ENCODE results near the gene SLC2A13.

Gene SLC2A13

DNA sequence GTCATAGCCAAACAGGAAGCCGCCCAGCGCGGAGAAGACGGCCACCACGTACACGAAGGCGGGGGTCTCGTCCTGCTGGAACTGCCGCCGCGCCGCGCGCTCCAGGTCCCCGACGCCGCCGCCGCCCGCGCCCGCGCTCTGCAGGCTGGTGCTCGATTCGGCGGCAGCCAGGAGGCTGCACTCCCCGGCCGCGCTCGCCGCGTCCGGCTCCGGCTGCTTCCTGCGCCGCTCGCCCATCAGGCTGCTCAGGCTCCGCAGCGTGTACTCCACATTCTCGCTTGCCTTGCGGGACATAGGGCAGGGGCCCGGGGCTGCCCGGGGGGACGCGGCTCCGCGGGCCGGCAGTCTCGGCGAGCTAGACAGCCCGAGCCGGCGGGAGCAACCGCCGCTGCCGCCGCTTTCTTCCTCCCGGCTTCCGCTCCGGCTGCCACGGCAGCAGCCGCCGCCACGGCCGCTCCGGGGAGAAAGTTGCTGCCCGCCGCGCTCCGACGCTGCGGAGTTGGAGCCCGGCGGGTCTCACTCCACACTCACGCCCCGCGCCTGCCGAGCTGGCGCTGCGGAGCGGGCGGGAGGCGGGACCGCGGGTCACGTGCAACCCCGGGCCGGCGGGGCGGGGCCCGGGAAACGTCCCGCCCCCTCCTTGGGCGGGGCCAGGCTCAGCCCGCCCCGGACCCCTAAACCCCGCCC, at the start of gene SLC2A13:
TSS of gene SLC2A13 (minus strand) at position 567 of the 687 bp plus-strand sequence. CDS start at position 294, 273 bp downstream.
- DNase-seq (ENCODE audit: low read depth, low spot score) = no peak

DNA sequence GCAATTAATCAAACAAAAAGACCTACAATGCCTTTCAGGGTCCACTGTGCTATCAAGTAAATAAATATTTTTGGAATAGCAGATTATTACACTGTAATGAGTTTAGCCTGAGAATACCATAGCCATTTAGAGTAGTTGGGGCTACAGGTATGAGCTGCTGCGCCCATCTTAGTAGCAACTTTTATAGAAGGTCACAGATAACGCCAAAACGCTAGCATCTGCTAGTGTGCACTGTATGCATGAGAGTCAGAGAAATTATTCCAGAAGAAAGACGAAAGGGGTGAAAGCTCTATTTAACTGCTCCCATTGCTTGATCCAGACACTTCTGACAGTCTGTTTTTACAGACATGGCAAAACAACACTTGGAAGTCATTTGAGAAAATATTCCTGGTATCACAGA, 48.5 kb upstream of the SLC2A13 start:
- DNase-seq (ENCODE audit: low read depth, low spot score) = no peak

DNA sequence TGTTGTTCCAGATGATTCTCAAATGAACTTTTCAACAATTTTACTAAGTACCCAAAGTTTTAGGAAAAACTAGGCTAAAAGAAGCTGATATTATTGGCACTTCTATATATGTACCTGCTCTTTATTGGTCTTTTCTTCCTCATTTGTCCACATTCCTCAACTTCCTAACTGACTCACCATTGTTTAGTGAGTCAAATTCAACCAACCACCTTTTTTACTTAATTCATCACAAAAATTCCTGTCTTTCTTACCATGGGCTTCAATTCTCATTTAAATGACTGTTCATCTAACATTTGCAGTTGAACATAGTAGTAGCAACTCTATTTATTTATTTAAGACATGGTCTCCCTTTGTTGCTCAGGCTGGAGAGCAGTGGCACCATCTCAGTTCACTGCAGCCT, 47.6 kb upstream of the SLC2A13 start:
- DNase-seq (ENCODE audit: low read depth, low spot score) = no peak

DNA sequence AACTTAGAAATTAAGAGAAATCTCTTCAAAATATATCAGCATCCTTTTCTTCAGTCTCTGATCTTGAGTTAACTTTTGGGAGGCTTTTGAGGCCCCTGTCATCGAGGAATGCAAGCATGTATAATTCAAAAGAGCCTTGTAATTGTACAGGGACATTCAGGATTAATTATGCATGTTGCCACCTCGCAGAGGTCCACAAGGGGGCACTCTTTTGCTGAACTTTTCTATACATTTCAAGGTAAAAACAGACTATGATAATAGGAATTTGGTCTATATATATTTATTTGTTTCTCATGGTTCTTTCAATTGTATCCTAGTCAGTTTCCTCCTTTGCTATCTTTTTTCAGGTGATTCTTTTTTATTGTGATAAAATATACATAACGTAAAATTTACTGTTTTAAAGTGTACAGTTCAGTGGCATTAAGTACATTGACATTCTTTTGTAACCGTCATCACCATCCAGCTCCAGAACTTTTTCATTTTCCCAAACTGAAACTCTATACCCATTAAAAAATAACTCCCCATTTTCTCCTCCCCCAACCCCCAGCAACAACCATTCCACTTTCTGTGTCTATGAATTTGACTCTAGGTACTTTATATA, 47.0 kb upstream of the SLC2A13 start:
- DNase-seq (ENCODE audit: low read depth, low spot score) = no peak

DNA sequence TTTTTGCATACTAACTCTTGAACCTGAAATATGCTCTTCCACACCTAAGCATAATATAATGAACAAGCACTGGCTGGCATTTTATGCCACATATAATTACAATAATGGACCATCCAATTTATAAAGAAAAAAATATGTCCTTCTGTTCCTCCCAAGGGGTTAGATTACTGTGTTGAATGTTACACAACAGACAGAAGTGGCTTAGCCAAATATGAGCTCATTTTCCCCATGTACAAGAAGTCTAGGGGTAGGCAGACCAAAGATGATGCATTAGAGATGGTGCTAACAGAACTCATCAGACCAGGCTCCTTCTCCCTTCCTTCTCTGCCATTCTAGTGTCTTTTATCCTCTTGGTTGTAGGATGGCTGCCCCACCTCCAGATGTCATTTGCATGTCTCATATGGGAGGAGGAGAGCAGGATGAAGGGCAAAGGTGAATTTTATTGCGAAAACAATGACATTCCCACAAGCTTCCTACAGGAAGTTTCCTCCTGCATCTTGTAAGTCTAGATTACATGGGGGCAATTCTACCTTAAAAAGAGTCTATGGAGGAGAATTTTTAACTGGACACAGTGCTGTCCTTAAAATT, 43.9 kb upstream of the SLC2A13 start:
- no peak for DNase-seq (ENCODE audit: low read depth, low spot score)

DNA sequence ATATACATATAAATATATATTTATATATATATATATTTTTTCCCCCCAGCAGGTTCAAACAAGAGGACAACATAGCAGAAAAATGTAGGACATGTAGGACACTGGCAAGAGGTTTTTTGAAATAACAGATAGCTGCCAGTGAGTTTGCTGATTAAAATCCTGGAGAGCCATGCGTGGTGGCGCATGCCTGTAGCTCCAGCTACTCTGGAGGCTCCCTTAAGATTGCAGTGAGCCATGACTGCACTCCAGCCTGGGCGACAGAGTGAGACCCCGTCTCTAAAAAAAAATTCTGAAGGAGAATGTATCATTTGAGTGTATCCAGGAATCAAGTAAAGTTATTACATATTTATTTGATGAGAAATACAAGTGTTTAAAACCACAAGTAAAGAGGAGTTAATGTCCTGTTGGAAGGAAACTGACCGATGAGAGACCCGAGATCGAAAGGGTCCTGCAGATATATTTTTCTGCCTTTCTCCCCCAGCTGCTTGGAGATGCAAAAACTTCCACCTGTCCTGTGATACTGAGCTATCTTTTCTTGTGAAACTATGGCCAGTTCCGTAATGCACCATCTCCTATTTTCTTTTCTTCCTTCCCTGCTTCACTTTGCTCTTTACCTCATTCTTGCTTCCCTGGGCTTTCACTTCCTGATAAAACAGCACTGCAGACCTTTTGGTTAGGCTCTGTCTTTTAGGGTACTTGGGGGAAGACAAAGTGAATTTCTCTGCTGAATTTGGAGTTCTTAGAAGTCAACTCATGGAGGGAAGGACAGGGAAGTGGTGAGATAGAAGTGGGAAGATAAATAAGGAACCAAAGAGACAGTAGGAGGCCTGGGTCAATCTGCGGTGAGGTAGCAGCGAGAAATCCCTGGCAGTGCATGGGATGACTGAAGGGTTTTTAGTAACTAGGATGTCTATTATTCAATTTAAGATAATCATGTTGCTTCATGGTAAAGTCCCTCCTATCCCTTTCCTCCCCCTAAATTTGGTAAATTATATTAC, 41.2 kb upstream of the SLC2A13 start:
- DNase-seq (ENCODE audit: low read depth, low spot score) = no peak

DNA sequence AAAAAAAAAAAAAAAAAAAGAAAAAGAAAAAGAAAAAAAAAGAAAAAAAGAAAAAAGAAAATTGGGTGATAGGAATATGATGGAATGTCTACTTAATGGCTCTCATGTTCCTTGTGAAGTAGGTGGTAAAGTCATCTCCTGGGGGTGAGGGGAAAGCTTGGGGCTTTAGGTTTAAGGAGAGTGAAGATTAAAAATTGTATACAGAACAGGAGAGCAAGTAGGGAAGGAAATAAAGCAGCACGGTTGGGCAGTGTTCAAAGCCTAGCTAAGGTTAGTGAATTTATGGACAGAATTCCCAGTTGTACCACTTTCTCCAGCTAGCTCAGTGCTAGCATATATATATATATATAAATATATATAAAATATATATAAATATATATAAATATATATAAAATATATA, 40.0 kb upstream of the SLC2A13 start:
- no peak for DNase-seq (ENCODE audit: low read depth, low spot score)

DNA sequence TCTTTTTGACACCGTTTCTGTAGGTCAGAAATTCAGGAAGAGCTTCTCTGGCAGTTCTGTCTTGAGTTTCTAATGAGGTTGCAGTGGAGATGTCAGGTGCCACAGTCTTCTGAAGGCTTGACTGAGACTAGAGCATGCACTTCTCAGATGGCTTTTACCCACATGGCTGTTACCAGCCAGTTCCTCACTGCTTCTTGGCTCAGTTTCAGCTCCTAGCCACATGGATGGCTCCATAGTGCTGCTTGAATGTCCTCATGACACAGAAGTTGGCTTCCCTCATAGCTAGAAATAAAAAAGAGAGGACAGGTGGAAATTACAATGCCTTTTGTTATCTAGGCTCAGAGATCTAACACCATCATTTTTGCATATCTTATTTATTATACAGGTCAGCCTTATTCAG, 38.1 kb upstream of the SLC2A13 start:
- DNase-seq (ENCODE audit: low read depth, low spot score) = no peak

DNA sequence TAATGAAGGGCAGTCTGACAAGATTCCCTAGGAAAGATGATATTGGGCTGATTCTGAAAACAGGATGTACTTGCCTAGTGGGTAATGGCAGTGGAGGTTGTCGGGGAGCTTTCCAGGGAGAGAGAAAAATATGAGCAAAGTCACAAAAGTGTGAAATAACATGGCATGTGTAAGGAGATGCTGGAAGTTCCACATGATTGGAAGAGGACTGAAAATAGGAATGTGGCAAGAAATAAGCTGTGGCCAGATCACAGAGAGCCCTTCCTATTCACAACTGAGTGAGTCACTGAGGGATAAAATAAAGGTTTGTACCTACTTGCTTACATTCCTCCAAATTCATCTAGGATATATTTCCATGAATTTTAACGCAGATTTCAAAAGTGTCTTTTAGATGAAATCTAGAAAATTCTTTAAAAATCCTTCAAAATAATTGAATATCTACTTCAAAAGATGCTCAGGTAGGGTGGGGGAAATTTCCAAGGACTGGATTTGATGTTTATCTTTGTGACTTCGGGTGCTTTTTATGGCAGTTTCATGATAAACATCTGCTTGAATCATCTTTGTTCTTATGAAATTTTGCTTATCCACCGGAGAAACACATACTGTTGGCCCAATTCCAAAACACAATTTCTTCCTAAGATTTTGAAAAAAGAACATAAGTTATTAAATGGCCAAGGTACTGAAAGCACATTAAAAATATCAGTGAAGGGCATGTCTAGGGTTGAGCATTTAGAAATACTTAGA, 36.3 kb upstream of the SLC2A13 start:
- no peak for DNase-seq (ENCODE audit: low read depth, low spot score)

DNA sequence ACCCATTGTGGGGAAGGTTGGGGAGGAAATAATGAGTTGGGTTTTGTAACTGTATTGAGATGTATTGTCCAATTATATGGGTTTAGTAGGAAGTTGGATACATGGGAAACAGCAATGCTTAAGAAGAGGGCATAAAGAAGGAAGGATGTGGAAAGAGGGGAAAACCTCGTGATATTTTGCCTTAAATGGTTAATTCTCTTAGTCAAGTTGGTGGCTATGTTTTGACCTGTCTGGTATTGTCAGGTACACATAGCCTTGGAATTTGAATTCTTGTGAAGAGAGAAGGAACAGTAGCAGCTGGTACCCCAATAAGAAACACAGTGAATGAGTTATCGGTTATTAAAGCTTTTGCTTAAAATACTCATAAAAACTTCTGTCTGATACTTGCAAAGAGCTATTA, 32.6 kb upstream of the SLC2A13 start:
- DNase-seq (ENCODE audit: low read depth, low spot score) = no peak

DNA sequence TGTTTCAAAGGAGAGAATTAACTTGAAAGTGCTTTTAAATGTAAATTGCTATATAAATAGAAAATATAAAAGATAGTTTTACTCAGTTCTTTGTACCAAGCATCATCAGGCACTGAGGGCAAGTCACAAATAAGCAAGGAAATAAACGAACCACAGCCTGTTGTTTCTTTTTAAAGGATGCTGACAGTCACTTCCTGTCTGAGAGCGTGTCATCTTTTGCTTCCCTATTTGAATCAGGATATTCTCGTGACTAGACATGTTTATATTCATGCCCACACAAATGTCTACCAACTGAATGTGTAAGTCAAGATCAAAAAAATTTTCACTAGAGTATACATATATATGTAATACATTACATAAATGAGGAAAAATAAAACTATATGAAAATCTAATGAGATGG, 31.4 kb upstream of the SLC2A13 start:
- DNase-seq (ENCODE audit: low read depth, low spot score) = no peak

DNA sequence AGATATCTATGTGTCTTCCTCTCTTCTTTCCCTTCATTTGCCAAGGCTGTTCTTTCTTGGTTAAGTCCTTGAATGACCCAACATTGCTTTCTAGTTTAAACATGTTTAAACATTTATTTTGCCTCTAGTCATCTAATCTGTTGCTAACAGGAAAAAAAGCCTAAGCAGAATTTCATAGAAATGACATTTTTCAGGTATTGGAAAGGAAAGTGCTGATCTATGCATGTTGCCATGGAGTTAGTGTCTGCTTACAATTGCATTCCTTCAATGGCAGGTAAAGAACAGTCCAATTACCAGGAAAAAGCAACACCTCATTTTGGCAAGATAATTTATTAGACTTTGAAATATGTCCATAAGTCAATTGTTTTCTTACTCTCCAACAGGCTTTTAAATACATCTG, 21.5 kb upstream of the SLC2A13 start:
- no peak for DNase-seq (ENCODE audit: low read depth, low spot score)

DNA sequence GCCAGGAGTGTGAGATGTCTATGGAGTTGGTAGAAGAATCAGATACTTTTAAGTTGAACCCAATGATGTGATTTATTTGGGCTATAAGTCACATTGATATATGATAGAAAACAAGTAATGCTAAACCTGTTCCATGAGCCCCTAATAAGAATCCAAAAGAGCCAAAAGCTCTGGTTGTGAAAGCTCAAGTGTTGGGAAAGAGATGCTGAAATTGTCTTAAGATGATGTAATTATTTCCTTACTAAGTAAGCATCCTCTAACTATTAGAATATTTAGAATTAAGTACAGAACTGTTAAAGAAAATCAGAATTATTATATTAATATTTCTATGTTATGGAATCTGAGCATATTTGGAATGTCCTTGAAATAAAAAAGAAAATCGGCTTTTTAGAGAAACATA, 17.6 kb upstream of the SLC2A13 start:
- DNase-seq (ENCODE audit: low read depth, low spot score) = no peak

DNA sequence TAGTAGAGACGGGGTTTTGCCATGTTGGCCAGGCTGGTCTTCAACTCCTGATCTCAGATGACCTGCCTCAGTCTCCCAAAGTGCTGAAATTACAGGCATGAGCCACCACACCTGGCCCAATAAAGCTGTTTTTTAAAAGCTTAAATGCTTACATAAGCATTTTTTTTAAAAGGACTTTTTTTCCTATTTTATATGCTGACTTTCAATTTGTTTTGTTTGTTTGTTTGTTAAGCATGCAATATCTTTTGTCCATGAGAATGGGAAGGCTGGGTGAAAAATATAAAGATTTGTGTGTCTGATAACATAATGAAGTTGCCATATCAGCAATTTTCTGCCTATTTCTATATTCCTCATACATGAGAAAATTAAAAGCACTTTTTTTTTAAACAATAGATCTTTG, 17.0 kb upstream of the SLC2A13 start:
- DNase-seq (ENCODE audit: low read depth, low spot score) = no peak

DNA sequence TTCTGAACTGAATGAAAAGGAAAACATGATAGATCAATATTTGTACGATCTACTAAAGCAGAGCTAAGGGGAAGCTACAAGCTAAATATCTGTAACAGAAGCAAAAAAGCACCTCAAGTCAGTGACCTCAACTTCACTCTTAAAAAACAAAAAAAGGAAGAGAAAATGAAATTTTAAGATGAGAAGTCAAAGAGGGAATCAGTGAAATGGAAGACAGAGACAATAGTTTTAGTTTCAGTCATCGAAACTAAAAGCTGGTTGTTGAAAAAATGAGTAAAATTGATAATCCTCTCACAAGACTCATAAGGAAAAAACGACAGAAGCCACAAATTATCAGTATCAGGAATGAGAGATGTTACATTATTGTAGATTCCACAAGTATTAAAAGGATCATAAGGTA, 11.9 kb upstream of the SLC2A13 start:
- no peak for DNase-seq (ENCODE audit: low read depth, low spot score)

DNA sequence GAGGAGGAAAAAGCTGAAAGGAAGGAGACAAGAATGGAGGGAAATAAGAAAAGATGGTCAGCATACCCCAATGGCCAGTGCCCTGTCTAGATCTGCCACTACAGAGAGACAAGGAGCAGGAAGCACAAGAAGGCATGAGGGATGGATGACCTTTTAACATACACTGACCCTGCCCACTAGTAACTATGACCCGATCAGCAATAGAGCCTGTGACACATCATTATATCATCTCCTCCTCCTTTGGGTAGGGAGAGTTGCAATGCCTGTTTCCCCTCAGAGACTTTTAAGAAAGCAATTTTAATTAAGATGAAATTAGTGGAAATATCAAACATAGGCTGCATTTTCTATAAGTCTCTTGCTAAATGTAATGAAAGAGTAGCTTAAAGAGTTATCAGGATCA, 4.7 kb upstream of the SLC2A13 start:
- DNase-seq (ENCODE audit: low read depth, low spot score) = no peak

DNA sequence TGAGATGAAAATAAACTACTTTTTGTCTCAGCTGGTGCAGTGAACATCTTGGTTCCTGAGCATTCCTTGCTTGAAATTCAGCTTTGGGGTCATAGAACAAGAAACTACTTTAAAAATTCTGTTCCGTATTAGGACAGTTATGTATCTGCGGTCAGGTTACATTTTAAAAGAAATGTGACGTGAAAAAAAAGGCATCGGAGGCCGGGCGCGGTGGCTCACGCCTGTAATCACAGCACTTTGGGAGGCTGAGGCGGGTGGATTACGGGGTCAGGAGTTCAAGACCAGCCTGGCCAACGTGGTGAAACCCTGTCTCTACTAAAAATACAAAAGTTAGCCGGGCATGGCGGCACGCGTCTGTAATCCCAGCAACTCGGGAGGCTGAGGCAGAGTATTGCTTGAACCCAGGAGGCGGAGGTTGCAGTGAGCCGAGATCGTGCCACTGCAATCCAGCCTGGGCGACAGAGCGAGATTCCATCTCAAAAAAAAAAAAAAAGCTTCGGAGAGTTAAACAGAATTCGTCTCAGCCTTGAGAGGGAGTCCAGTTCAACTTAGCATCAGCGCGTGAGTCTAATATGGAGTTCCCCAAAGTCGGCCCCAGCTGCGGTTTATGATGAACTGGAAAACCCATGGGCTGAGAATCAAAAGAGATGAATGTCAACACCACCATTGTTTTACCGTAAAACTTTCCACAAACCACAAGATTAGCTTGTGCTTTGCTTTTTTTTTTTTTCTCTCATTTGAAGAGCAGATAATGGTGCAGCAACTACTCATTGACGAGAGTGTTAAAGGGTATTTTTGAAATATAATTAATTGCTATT, 2.1 kb upstream of the SLC2A13 start:
- DNase-seq (ENCODE audit: low read depth, low spot score) = no peak

DNA sequence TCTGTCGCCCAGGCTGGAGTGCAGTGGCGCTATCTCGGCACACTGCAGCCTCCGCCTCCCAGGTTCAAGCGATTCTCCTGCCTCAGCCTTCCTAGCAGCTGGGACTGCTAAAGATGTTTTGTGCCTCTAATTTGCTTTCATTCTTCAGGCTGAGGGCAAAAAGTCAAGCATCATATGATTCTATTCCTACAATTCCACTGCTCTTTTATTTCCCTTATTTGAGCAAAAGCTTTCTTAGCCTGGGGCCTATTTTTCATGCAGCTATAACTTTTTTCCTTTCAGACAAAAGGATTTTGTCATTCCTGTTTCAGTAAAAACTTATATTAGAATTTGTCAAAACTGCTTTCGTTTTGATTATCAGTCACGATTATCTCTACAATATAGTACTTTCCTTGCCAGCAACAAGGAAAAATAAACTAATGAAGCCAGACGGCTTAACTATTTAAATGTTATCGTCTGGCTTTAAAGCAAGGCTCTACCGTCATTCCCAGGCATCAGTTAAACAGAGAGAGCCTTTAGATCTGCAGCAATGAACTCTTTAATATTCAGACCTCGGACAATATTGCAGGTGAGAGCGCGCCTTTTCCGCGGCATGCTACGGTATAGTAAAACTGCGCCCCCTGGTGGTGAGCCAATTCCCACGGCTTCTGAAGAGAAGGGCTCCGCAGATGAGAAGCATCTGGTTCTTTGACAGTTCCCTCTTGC, 1.4 kb upstream of the SLC2A13 start:
- no peak for DNase-seq (ENCODE audit: low read depth, low spot score)

DNA sequence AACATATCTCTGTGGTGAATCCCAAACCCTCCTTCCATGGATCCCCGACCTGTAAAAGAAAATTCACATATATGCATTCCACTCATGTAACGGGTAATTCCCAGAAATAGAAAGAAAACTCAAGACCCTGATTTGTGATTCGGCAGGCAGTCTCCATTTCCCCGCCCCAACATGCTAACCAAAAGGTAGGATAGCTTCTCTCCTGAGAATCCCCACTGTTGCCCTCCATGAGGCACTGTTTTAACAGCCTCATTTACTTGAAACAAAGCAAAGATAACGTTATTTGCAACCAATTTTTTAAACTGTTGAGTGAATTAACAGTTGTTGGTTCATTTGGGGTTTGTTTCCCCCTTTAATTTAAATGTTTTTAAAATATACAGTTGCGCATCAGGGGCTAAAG, 774 bp upstream of the SLC2A13 start:
- no peak for DNase-seq (ENCODE audit: low read depth, low spot score)

DNA sequence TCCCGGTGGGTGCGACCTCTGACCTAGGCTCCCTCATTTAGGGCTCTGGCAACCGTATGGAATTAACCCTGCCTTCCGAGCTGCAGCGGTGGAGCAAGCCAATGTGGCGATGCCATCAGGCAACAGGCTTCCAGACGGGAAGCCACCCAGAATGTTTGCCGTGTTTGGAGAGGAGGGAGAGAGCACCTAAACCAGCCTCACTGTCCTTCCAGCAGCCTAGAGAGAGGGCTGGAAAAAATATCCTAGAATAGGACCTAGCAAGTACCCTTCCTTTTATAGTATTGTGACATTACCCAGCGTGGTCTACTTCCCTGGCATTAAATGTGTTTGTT, 287 bp upstream of the SLC2A13 start:
- no peak for DNase-seq (ENCODE audit: low read depth, low spot score)

Measured in iPS DF 19.7 (cell line).